Panc1 (cell line): ENCODE measurements around the gene NFKB2.

Experiments used
- CTCF ChIP-seq: fragments of 450-650 bp; IDR thresholded peaks from 2 replicates; pipeline ENCODE4 v1.5.1; 2017; ENCODE audit warnings: mild to moderate bottlenecking
- POLR2AphosphoS5 ChIP-seq: IDR thresholded peaks from 2 replicates; pipeline ENCODE4 v1.6.1; 2012; ENCODE audit warnings: mild to moderate bottlenecking, low read depth, low read length, moderate library complexity
- TCF7L2 ChIP-seq: IDR thresholded peaks from 2 replicates; pipeline ENCODE4 v1.6.1; 2011; ENCODE audit warnings: mild to moderate bottlenecking, low read depth, low read length, inconsistent platforms

GRCh38 chr10:102420181-102420713 lies 24.7 kb downstream of the NFKB2 start:
- TF ChIP-seq CTCF: no peak
- no peak for TF ChIP-seq POLR2AphosphoS5
- no peak for TF ChIP-seq TCF7L2
